Stimulated activated CD8-positive, alpha-beta memory T cell treated with anti-CD3 and anti-CD28 coated beads, Interleukin-4, amount 100 ng/mL, for 24 hours (primary cell): Measurements from ENCODE around the gene LBH.

Experiments used
- DNase-seq: peaks from one replicate; pipeline ENCODE4 v3.0.0-alpha.2; 2020; ENCODE audit warnings: low read depth

LBH gene

GRCh38 chr2:30217644-30218337 lies 13.5 kb upstream of the LBH start:
- DNase-seq, result no peak

GRCh38 chr2:30218338-30218713 lies 13.0 kb upstream of the LBH start:
- no peak for DNase-seq

GRCh38 chr2:30218814-30219213 lies 12.5 kb upstream of the LBH start:
- DNase-seq, result no peak

GRCh38 chr2:30219886-30220875 lies 11.2 kb upstream of the LBH start:
- no peak for DNase-seq

- DNase-seq, result no peak
Measured at GRCh38 chr2:30221531-30221930, 9.8 kb upstream of the LBH start.

GRCh38 chr2:30222031-30222430 lies 9.3 kb upstream of the LBH start:
- no peak for DNase-seq

GRCh38 chr2:30222636-30223360 lies 8.5 kb upstream of the LBH start:
- DNase-seq, result no peak

GRCh38 chr2:30223413-30223874 lies 7.9 kb upstream of the LBH start:
- no peak for DNase-seq

- no peak for DNase-seq
Measured at GRCh38 chr2:30224151-30224550, 7.2 kb upstream of the LBH start.

- no peak for DNase-seq
Measured at GRCh38 chr2:30225131-30225762, 6.1 kb upstream of the LBH start.

GRCh38 chr2:30226144-30227032 lies 4.9 kb upstream of the LBH start:
- DNase-seq, result no peak

GRCh38 chr2:30229596-30229995 lies 1.7 kb upstream of the LBH start:
- DNase-seq, result no peak

- no peak for DNase-seq
Measured at GRCh38 chr2:30230497-30231211, 680 bp upstream of the LBH start.

- DNase-seq, result peak; percentile 61
Measured at GRCh38 chr2:30231996-30232800, 864 bp downstream of the LBH start.

- no peak for DNase-seq
Measured at GRCh38 chr2:30232801-30233130, 1.4 kb downstream of the LBH start.

- DNase-seq, result no peak
Measured at GRCh38 chr2:30233271-30234009, 2.1 kb downstream of the LBH start.

GRCh38 chr2:30234180-30234971 lies 3.0 kb downstream of the LBH start:
- no peak for DNase-seq
